Endothelial cell (in vitro differentiated cells): ENCODE results near the gene UBA1. TPM values are rescaled to one million over a fixed set of nuclear protein-coding genes. Genes with fewer than 3 reads are reported as not detected.

Experiments
- DNase-seq: peaks from one replicate; pipeline ENCODE4 v3.0.0; 2021; ENCODE audit warnings: low spot score
- H3K27ac Mint-ChIP-seq: one replicate; pipeline ENCODE4 v1.8.0; 2021; ENCODE audit warnings: mixed read lengths, inconsistent platforms; ENCODE audit not compliant: unreplicated experiment
- H3K27me3 Mint-ChIP-seq: one replicate; pipeline ENCODE4 v1.8.0; 2021; ENCODE audit warnings: mild to moderate bottlenecking, moderate library complexity, mixed read lengths, inconsistent platforms; ENCODE audit not compliant: unreplicated experiment
- H3K36me3 Mint-ChIP-seq: one replicate; pipeline ENCODE4 v1.8.0; 2021; ENCODE audit warnings: mild to moderate bottlenecking, low read depth, mixed read lengths, inconsistent platforms; ENCODE audit not compliant: unreplicated experiment
- H3K4me1 Mint-ChIP-seq: one replicate; pipeline ENCODE4 v1.8.0; 2021; ENCODE audit warnings: mild to moderate bottlenecking, mixed read lengths, inconsistent platforms; ENCODE audit not compliant: unreplicated experiment
- H3K4me3 Mint-ChIP-seq: one replicate; pipeline ENCODE4 v1.8.0; 2021; ENCODE audit warnings: mild to moderate bottlenecking, mixed read lengths, inconsistent platforms; ENCODE audit not compliant: unreplicated experiment
- H3K9me3 Mint-ChIP-seq: one replicate; pipeline ENCODE4 v1.8.0; 2021; ENCODE audit warnings: mixed read lengths, inconsistent platforms; ENCODE audit not compliant: unreplicated experiment
- total RNA-seq: library from RNA; stranded (reverse); fragmentation: NEBNext Ultra II Directional; extraction: Animal tissue kit (Norgen Biotek cat#: 25700); gene quantifications from one replicate; pipeline ENCODE4 v1.2.1, GENCODE V29; 2021; ENCODE audit not compliant: unreplicated experiment
- TF ChIP-seq, protein P1 (sequence below): fragments of 200-600 bp; sonication (generic); IDR thresholded peaks from one replicate; pipeline ENCODE4 v1.5.0; 2021; ENCODE audit warnings: antibody characterized with exemption; ENCODE audit not compliant: unreplicated experiment

The UBA1 gene
- total RNA-seq, 1 donor from 2014 or later: 246 TPM

- Mint-ChIP-seq H3K36me3 (peaks cover 16% of the 10 kb centered on the region), H3K27ac (no peak overlapping the region), H3K4me3 (no peak overlapping the region), H3K9me3 (no peaks in the 10 kb centered on the region), H3K27me3 (peaks cover 3% of the 10 kb centered on the region), H3K4me1 (no peaks in the 10 kb centered on the region)
- DNase-seq: no peak
- TF ChIP-seq, protein P1, sequence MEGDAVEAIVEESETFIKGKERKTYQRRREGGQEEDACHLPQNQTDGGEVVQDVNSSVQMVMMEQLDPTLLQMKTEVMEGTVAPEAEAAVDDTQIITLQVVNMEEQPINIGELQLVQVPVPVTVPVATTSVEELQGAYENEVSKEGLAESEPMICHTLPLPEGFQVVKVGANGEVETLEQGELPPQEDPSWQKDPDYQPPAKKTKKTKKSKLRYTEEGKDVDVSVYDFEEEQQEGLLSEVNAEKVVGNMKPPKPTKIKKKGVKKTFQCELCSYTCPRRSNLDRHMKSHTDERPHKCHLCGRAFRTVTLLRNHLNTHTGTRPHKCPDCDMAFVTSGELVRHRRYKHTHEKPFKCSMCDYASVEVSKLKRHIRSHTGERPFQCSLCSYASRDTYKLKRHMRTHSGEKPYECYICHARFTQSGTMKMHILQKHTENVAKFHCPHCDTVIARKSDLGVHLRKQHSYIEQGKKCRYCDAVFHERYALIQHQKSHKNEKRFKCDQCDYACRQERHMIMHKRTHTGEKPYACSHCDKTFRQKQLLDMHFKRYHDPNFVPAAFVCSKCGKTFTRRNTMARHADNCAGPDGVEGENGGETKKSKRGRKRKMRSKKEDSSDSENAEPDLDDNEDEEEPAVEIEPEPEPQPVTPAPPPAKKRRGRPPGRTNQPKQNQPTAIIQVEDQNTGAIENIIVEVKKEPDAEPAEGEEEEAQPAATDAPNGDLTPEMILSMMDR: no peak
These were observed 15.3 kb upstream of the UBA1 start for GRCh38 chrX:47178337-47178736.

DNA sequence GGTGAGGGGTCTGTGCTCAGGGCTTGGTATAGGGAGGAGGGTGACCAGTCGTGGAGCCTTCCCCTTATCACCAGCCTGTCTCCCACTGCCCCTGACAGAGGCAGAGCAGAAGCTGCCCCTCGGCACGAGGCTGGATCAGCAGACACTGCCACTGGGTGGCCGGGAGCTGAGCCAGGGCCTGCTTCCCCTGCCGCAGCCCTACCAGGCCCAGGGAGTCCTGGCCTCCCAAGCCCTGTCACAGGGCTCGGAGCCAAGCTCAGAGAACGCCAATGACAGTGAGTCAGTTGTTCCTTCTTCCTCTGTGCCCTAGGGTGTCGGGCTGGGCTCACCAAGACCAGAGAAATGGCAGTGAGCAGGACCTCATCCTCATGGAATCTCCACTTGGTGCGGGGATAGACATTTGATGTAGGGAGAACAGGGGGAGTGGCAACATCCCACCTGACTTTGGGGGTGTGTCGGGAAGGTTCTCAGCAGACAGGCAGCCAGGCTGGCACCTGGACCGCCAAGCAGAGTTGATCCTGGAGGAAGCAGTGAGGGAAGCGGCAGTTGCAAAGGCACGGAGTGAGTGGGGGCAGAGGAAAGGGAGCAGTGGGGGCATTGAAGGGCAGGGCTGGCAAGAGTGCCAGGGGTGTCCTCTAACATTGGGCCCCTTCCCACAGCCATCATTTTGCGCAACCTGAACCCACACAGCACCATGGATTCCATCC, 14.3 kb upstream of the UBA1 start:
- TF ChIP-seq, protein P1: no peak
- Mint-ChIP-seq H3K36me3 (peaks cover 16% of the 10 kb centered on the region), H3K27ac (no peak overlapping the region), H3K4me1 (no peaks in the 10 kb centered on the region), H3K9me3 (no peaks in the 10 kb centered on the region), H3K27me3 (peaks cover 3% of the 10 kb centered on the region), H3K4me3 (no peak overlapping the region)
- no peak for DNase-seq

DNA sequence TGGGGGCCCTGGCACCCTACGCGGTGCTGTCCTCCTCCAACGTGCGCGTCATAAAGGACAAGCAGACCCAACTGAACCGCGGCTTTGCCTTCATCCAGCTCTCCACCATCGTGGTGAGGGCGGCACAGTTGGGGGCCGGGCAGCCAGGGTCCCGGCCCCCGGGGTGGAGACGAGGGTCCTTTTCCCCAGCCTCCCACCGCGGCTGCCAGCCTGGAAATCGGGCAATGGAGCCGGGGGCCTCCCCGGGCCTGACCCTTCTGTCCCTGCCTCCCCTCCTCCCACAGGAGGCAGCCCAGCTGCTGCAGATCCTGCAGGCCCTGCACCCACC, 13.7 kb upstream of the UBA1 start:
- Mint-ChIP-seq H3K4me1 (no peaks in the 10 kb centered on the region), H3K4me3 (no peak overlapping the region), H3K27ac (no peak overlapping the region), H3K27me3 (peaks cover 3% of the 10 kb centered on the region), H3K36me3 (peaks cover 16% of the 10 kb centered on the region), H3K9me3 (no peaks in the 10 kb centered on the region)
- TF ChIP-seq, protein P1: no peak
- DNase-seq: no peak

DNA sequence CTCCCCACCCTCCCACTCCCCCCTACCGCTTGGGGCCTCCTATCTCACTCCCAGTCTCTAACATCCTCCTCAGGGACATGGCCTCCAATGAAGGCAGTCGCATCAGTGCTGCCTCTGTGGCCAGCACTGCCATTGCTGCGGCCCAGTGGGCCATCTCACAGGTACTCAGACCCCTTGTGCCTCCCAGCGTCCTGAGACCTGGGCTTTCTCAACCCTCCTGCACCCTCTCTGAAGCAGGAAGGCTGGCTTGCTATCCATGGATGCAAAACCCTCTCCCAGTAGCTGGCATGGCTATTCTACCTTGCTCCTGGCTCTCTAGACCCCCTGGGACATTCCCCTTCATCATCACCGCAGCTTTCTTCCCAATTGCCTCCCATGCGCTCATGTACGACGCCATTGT, 13.3 kb upstream of the UBA1 start:
- Mint-ChIP-seq H3K27me3 (peaks cover 3% of the 10 kb centered on the region), H3K27ac (no peak overlapping the region), H3K4me3 (peak overlapping the region; percentile 56), H3K4me1 (no peaks in the 10 kb centered on the region), H3K36me3 (peaks cover 16% of the 10 kb centered on the region), H3K9me3 (no peaks in the 10 kb centered on the region)
- no peak for DNase-seq
- TF ChIP-seq, protein P1: no peak

DNA sequence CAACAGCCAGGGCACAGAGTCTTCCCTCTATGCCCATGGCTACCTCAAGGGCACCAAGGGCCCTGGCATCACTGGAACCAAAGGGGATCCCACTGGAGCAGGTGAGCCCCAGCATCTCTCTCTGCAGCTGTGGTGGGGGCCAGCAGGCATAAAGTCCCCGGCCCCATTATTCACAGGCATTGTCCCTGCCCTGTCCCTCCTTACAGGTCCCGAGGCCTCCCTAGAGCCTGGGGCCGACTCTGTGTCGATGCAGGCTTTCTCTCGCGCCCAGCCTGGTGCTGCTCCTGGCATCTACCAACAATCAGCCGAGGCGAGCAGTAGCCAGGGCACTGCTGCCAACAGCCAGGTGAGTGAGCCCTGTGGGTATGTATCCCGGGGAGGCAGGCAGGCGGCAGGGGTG, 12.3 kb upstream of the UBA1 start:
- no peaks in the 10 kb centered on the region for H3K9me3 Mint-ChIP-seq
- no peak overlapping the region for H3K27ac Mint-ChIP-seq
- no peaks in the 10 kb centered on the region for H3K4me1 Mint-ChIP-seq

More for the DNA sequence above, 12.3 kb upstream of the UBA1 start:
- TF ChIP-seq, protein P1: no peak
- no peak overlapping the region for H3K4me3 Mint-ChIP-seq
- peaks cover 16% of the 10 kb centered on the region for H3K36me3 Mint-ChIP-seq
- no peak for DNase-seq
- H3K27me3 Mint-ChIP-seq: peaks cover 3% of the 10 kb centered on the region
